Measurements from ENCODE around the gene ARHGDIB.

GRCh38 chr12:14965221-14965620 is 3.8 kb upstream of the ARHGDIB start:
- no peak for TF ChIP-seq ZFX (IDR thresholded peaks at IDR 0.05)
- TF ChIP-seq, protein P1, sequence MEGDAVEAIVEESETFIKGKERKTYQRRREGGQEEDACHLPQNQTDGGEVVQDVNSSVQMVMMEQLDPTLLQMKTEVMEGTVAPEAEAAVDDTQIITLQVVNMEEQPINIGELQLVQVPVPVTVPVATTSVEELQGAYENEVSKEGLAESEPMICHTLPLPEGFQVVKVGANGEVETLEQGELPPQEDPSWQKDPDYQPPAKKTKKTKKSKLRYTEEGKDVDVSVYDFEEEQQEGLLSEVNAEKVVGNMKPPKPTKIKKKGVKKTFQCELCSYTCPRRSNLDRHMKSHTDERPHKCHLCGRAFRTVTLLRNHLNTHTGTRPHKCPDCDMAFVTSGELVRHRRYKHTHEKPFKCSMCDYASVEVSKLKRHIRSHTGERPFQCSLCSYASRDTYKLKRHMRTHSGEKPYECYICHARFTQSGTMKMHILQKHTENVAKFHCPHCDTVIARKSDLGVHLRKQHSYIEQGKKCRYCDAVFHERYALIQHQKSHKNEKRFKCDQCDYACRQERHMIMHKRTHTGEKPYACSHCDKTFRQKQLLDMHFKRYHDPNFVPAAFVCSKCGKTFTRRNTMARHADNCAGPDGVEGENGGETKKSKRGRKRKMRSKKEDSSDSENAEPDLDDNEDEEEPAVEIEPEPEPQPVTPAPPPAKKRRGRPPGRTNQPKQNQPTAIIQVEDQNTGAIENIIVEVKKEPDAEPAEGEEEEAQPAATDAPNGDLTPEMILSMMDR (IDR thresholded peaks at IDR 0.05 in 2 of 3, conservative IDR thresholded peaks at IDR 0.05 in 1 of 3; ENCODE audit: borderline replicate concordance in 1 of 3, insufficient read depth in 1 of 3, low read depth in 2 of 3, low read length in 2 of 3), result no peak
- no peak for TF ChIP-seq EZH2 (IDR thresholded peaks at IDR 0.05)
- no peak for TF ChIP-seq ZBTB33 (IDR thresholded peaks at IDR 0.05; ENCODE audit: extremely low read depth, insufficient replicate concordance, low read length)
- TF ChIP-seq TCF7L2 (IDR thresholded peaks at IDR 0.05; ENCODE audit: borderline replicate concordance, extremely low read depth, insufficient read depth, insufficient read length), result no peak
- TF ChIP-seq JUND (IDR thresholded peaks at IDR 0.05), result no peak
- TF ChIP-seq POLR2A (IDR thresholded peaks at IDR 0.05; ENCODE audit: borderline replicate concordance, extremely low read depth, insufficient read depth, insufficient read length), result no peak
- TF ChIP-seq ATF3 (IDR thresholded peaks at IDR 0.05), result no peak
- no peak for TF ChIP-seq CBX3 (IDR thresholded peaks at IDR 0.05; ENCODE audit: low read depth)
- no peak for TF ChIP-seq SIN3A (IDR thresholded peaks at IDR 0.05; ENCODE audit: low read depth)
- TF ChIP-seq SP1 (IDR thresholded peaks at IDR 0.05; ENCODE audit: low read depth), result no peak
- TF ChIP-seq REST (IDR thresholded peaks at IDR 0.05; ENCODE audit: low read depth), result no peak
- no peak for TF ChIP-seq EZH2phosphoT487 (IDR thresholded peaks at IDR 0.05; ENCODE audit: borderline replicate concordance)
